GM23338 (cell line): ENCODE data around the gene OGT. TPM values are rescaled to one million over a fixed set of nuclear protein-coding genes. Genes with fewer than 3 reads are reported as not detected.
A peak's percentile ranks its signal among the peaks of the same experiment; 100 is the strongest.

Experiments used
- ATAC-seq: fragments of 200-7000 bp; cut with Tn5 transposase; 3 replicates; pipeline ENCODE4 v1.9.1; 2020
- DNase-seq: peaks from one replicate; pipeline ENCODE4 v3.0.0-alpha.2; 2015; ENCODE audit warnings: low spot score
- H2AFZ ChIP-seq: fragments of 200-600 bp; sonication (generic); 2 replicates; pipeline ENCODE4 v1.8.0; 2016; ENCODE audit warnings: antibody characterized with exemption, mild to moderate bottlenecking, moderate library complexity
- H3F3A ChIP-seq: fragments of 200-600 bp; sonication (generic); replicated peaks from 2 replicates; pipeline ENCODE4 v1.8.0; 2017; ENCODE audit warnings: antibody characterized with exemption, mixed run types, low read depth
- H3K27ac ChIP-seq: fragments of 200-600 bp; sonication (generic); 2 replicates; pipeline ENCODE4 v1.6.1; 2016; ENCODE audit warnings: low read depth
- H3K27me3 ChIP-seq: fragments of 200-600 bp; sonication (generic); 2 replicates; pipeline ENCODE4 v1.8.0; 2016; ENCODE audit warnings: mild to moderate bottlenecking, mixed run types, moderate library complexity; ENCODE audit not compliant: insufficient read depth
- H3K36me3 ChIP-seq: fragments of 200-600 bp; sonication (generic); 2 replicates; pipeline ENCODE4 v1.8.0; 2016; ENCODE audit warnings: mild to moderate bottlenecking; ENCODE audit not compliant: insufficient read depth
- H3K4me1 ChIP-seq: fragments of 200-600 bp; sonication (generic); 2 replicates; pipeline ENCODE4 v1.8.0; 2016; ENCODE audit warnings: mild to moderate bottlenecking, moderate library complexity; ENCODE audit not compliant: insufficient read depth
- H3K4me2 ChIP-seq: fragments of 200-600 bp; sonication (generic); 2 replicates; pipeline ENCODE4 v1.7.1; 2017; ENCODE audit warnings: mixed run types
- H3K4me3 ChIP-seq: fragments of 200-600 bp; sonication (generic); 2 replicates; pipeline ENCODE4 v1.6.1; 2016; ENCODE audit warnings: mixed run types
- H3K79me2 ChIP-seq: fragments of 200-600 bp; sonication (generic); replicated peaks from 2 replicates; pipeline ENCODE4 v1.8.0; 2017; ENCODE audit warnings: mild to moderate bottlenecking; ENCODE audit not compliant: insufficient read depth
- H3K9me2 ChIP-seq: fragments of 200-600 bp; sonication (generic); 2 replicates; pipeline ENCODE4 v1.8.0; 2017; ENCODE audit not compliant: insufficient read depth
- H4K20me1 ChIP-seq: fragments of 200-600 bp; sonication (generic); replicated peaks from 2 replicates; pipeline ENCODE4 v1.8.0; 2017; ENCODE audit warnings: mild to moderate bottlenecking; ENCODE audit not compliant: insufficient read depth
- H3K27ac Mint-ChIP-seq: 2 replicates; pipeline ENCODE4 v1.8.0; 2020; ENCODE audit warnings: inconsistent platforms, mild to moderate bottlenecking, moderate library complexity, mixed read lengths
- H3K27me3 Mint-ChIP-seq: 3 replicates; pipeline ENCODE4 v1.8.0; 2022; ENCODE audit warnings: low read depth, mild to moderate bottlenecking, moderate library complexity, mixed read lengths, inconsistent platforms; ENCODE audit not compliant: insufficient read depth, poor library complexity
- H3K36me3 Mint-ChIP-seq: 3 replicates; pipeline ENCODE4 v1.8.0; 2021; ENCODE audit warnings: low read depth, mild to moderate bottlenecking, inconsistent platforms, moderate library complexity, mixed read lengths
- H3K4me1 Mint-ChIP-seq: 3 replicates; pipeline ENCODE4 v1.8.0; 2020; ENCODE audit warnings: mild to moderate bottlenecking, inconsistent platforms, mixed read lengths
- H3K4me3 Mint-ChIP-seq: 3 replicates; pipeline ENCODE4 v1.8.0; 2021; ENCODE audit warnings: moderate library complexity, mild to moderate bottlenecking, inconsistent platforms, mixed read lengths
- H3K9me3 Mint-ChIP-seq: 3 replicates; pipeline ENCODE4 v1.8.0; 2020; ENCODE audit warnings: moderate library complexity, mild to moderate bottlenecking, inconsistent platforms, mixed read lengths
- CREB1 ChIP-seq: fragments of 250-450 bp; sonication (Bioruptor Pico); IDR thresholded peaks from 2 replicates; pipeline ENCODE4 v1.5.0; 2020; ENCODE audit warnings: low read depth, mild to moderate bottlenecking, moderate library complexity
- CTCF ChIP-seq, 2 experiments: fragments of 200-600 bp in 1 of 2; sonication (generic) in 1 of 2; conservative IDR thresholded peaks; 2 replicates each; pipeline versions ENCODE4 v1.5.1 to v1.6.1; 2016 to 2017; ENCODE audit warnings: antibody characterized with exemption in 2 of 2, low read depth in 2 of 2, mild to moderate bottlenecking in 2 of 2, moderate library complexity in 1 of 2
- ETS1 ChIP-seq: IDR thresholded peaks from 2 replicates; pipeline ENCODE4 v1.6.1; 2016; ENCODE audit warnings: antibody characterized with exemption
- EZH2 ChIP-seq: fragments of 200-600 bp; sonication (generic); IDR thresholded peaks from one replicate; pipeline ENCODE4 v1.8.0; 2017; ENCODE audit warnings: antibody characterized with exemption, mild to moderate bottlenecking, low read depth; ENCODE audit not compliant: unreplicated experiment
- EZH2phosphoT487 ChIP-seq: fragments of 200-600 bp; sonication (generic); IDR thresholded peaks from one replicate; pipeline ENCODE4 v1.8.1; 2018; ENCODE audit warnings: antibody characterized with exemption; ENCODE audit not compliant: unreplicated experiment
- JUNB ChIP-seq: IDR thresholded peaks from one replicate; pipeline ENCODE4 v1.6.1; 2016; ENCODE audit warnings: antibody characterized with exemption; ENCODE audit not compliant: unreplicated experiment
- NANOG ChIP-seq: IDR thresholded peaks from 2 replicates; pipeline ENCODE4 v1.6.1; 2016; ENCODE audit warnings: antibody characterized with exemption, borderline replicate concordance
- POLR2AphosphoS5 ChIP-seq: IDR thresholded peaks from 2 replicates; pipeline ENCODE4 v1.6.1; 2016; ENCODE audit warnings: antibody characterized with exemption, low read depth
- ZNF114 ChIP-seq: fragments of 250-450 bp; sonication (Bioruptor Pico); IDR thresholded peaks from 2 replicates; pipeline ENCODE4 v1.5.0; 2020; ENCODE audit warnings: mild to moderate bottlenecking, moderate library complexity
- ZNF462 ChIP-seq: fragments of 250-450 bp; sonication (Bioruptor Pico); IDR thresholded peaks from 2 replicates; pipeline ENCODE4 v1.5.0; 2020; ENCODE audit warnings: mild to moderate bottlenecking, moderate library complexity
- polyA plus RNA-seq: library from polyadenylated mRNA; unstranded; fragments of >200 nt; fragmentation: Nextera tagmentation; extraction: Ambion mirVana; gene quantifications from 2 replicates; pipeline ENCODE4 v1.2.1, GENCODE V29; 2016
- total RNA-seq: library from RNA; depleted of rRNA; stranded (reverse); fragments of >200 nt; shearing (Covaris generic); gene quantifications from 2 replicates; pipeline ENCODE4 v1.2.3, GENCODE V29; 2014

OGT gene
- total and polyA plus RNA-seq, 2 experiments from 2014 or later: 43.3 to 163 TPM

GRCh38 chrX:71537743-71538142 lies 4.8 kb downstream of the OGT start (continued):
- no peak for TF ChIP-seq POLR2AphosphoS5
- no peak for TF ChIP-seq CTCF (conservative IDR thresholded peaks at IDR 0.05; ENCODE audit: low read depth in 2 of 2)

GRCh38 chrX:71540801-71541200 lies 7.9 kb downstream of the OGT start:
- Histone ChIP-seq H3K27ac (0 out of 2 replicates have a peak overlapping the region, but pooled peaks have one; percentile 39), H3K4me2 (peak overlapping the region; percentile 65), H3K4me3 (no peak overlapping the region), H3K27me3 (no peaks in the 10 kb centered on the region), H4K20me1 (peaks cover 52% of the 10 kb centered on the region), H2AFZ (no peak overlapping the region), H3K4me1 (peaks cover 21% of the 10 kb centered on the region), H3F3A (no peaks in the 10 kb centered on the region), H3K79me2 (peaks cover 98% of the 10 kb centered on the region), H3K36me3 (peaks cover 20% of the 10 kb centered on the region; the same call in 1 of the 2 replicates), H3K9me2 (no peaks in the 10 kb centered on the region)
- H3K27me3 Mint-ChIP-seq: peaks cover 1% of the 10 kb centered on the region
- peak overlapping the region; percentile 82; the same call in 1 of the 2 replicates for H3K27ac Mint-ChIP-seq
- DNase-seq (no peak), ATAC-seq (no peak)
- H3K4me3 Mint-ChIP-seq: peak overlapping the region; percentile 26; the same call in 2 of the 3 replicates
- H3K36me3 Mint-ChIP-seq: peaks cover 55% of the 10 kb centered on the region
- no peaks in the 10 kb centered on the region for H3K9me3 Mint-ChIP-seq
- TF ChIP-seq ZNF114: no peak
- no peak for TF ChIP-seq ETS1
- no peak for TF ChIP-seq POLR2AphosphoS5
- TF ChIP-seq CREB1: no peak
- no peak for TF ChIP-seq JUNB
- no peak for TF ChIP-seq ZNF462 (CRISPR knock-in tag)
- TF ChIP-seq EZH2phosphoT487: no peak
- no peak for TF ChIP-seq EZH2
- TF ChIP-seq NANOG: no peak
- H3K4me1 Mint-ChIP-seq: peaks cover 38% of the 10 kb centered on the region
